LNCaP clone FGC (cell line): ENCODE data around the gene RAPGEF3.

Experiments used
- DNase-seq: peaks from one replicate; pipeline ENCODE4 v3.0.0-alpha.2; 2011; ENCODE audit warnings: low read depth
- H3K4me3 ChIP-seq: 2 replicates; pipeline ENCODE4 v1.5.1; 2011; ENCODE audit warnings: mild to moderate bottlenecking, low read depth, low read length, control low read depth
- CTCF ChIP-seq: IDR thresholded peaks from 2 replicates; pipeline ENCODE4 v1.5.1; 2012; ENCODE audit warnings: mild to moderate bottlenecking; ENCODE audit not compliant: control insufficient read depth, insufficient read depth; ENCODE audit errors: extremely low read depth

The RAPGEF3 gene

GRCh38 chr12:47707905-47708543 is 50.7 kb downstream of the RAPGEF3 start:
- DNase-seq, result no peak
- H3K4me3 ChIP-seq, result no peak overlapping the region
- no peak for TF ChIP-seq CTCF

- no peak for TF ChIP-seq CTCF
- no peak overlapping the region; the same call in 1 of the 2 replicates for H3K4me3 ChIP-seq
- no peak for DNase-seq
Observed at GRCh38 chr12:47707355-47707754, 51.3 kb downstream of the RAPGEF3 start.

GRCh38 chr12:47705566-47706425 is 52.9 kb downstream of the RAPGEF3 start, which contains the start of gene RPAP3:
Gene RPAP3 (minus strand): TSS chr12:47706030. CDS start chr12:47702840, 3,190 bp downstream.
- peak; percentile 57 for TF ChIP-seq CTCF
- peak; percentile 80 for DNase-seq
- peak within 1 kb of the TSS; percentile 62 for H3K4me3 ChIP-seq

GRCh38 chr12:47705229-47705565 is 53.5 kb downstream of the RAPGEF3 start:
- no peak for DNase-seq
- no peak for TF ChIP-seq CTCF
- H3K4me3 ChIP-seq, result peak overlapping the region; percentile 62

- no peak for TF ChIP-seq CTCF
- H3K4me3 ChIP-seq, result peak overlapping the region; percentile 62
- no peak for DNase-seq
Observed at GRCh38 chr12:47704719-47705118, 54.0 kb downstream of the RAPGEF3 start.

GRCh38 chr12:47700263-47700662 is 58.4 kb downstream of the RAPGEF3 start:
- no peak for DNase-seq
- TF ChIP-seq CTCF, result no peak
- H3K4me3 ChIP-seq, result no peak overlapping the region
